Omental fat pad (tissue), 4 donors: ENCODE data around the gene RRAS2. TPM values are rescaled to one million over a fixed set of nuclear protein-coding genes. Genes with fewer than 3 reads are reported as not detected.

Source experiments
- ATAC-seq: fragments of 150-250 bp; one replicate; pipeline ENCODE4 v1.9.1; 2016; ENCODE audit warnings: mild to moderate bottlenecking, moderate library complexity; ENCODE audit not compliant: low FRiP score
- DNase-seq: peaks from one replicate; pipeline ENCODE4 v3.0.0-alpha.2; 2019; ENCODE audit warnings: low spot score
- CTCF ChIP-seq, 3 donors: fragments of 450-650 bp; IDR thresholded peaks; one replicate each; pipeline ENCODE4 v1.5.1; 2016 to 2017; ENCODE audit warnings: antibody characterized with exemption in 3 of 3, mild to moderate bottlenecking in 3 of 3, moderate library complexity in 2 of 3
- total RNA-seq, 4 donors: library from RNA; depleted of rRNA; stranded (reverse); fragments of >200 nt; gene quantifications; one replicate each; pipeline ENCODE4 v1.1.0, GENCODE V29; 2016

The RRAS2 gene
- total RNA-seq, 4 donors from 2014 or later: 33.9 to 80.3 (median 70.7) TPM

GRCh38 chr11:14270690-14271542 lies 88.1 kb downstream of the RRAS2 start:
- TF ChIP-seq CTCF (IDR thresholded peaks at IDR 0.05): no peak
- ATAC-seq: peak; percentile 21

DNA sequence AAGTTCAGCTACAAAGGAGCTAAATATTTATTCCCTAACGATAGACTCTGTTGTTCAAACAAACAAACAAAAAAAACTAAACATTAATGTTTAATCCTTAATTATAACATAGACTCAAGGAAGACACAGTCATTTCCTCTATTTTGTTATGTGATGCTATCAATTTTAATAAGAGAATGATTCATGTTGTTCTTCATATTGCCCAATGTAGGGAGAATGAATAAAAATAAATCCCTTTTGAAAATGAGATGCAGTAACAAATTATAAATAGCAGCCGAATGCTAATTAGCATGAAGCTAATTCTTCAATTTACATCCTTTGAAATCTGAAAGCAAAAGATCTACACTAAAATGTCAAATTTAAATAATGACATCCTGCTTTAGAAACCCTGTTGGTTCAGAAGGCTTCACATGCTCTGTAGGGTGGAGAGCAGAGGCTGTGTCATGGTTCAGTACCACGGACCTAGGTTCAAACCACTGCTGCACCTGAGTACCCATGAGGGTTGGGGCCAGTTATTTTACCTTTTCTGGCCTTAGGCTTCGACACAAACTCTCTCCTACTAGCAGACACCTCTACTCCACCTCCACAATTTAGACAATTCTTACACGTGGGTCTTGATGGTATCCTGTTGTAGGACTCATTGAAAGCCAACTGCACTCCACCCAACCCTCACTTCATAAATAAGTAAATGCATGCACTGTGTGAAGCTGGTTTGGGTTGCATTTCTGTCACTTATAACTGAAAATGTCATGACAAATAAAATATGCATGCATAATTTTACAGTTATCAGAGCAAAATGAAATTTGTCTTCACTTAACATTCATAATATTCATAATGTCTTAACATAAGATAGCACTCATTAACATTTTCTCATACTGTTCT lies 89.0 kb downstream of the RRAS2 start:
- TF ChIP-seq CTCF (IDR thresholded peaks at IDR 0.05): no peak
- ATAC-seq (no peak), DNase-seq (no peak)

More at GRCh38 chr11:14270690-14271542, 88.1 kb downstream of the RRAS2 start:
- DNase-seq: no peak

DNA sequence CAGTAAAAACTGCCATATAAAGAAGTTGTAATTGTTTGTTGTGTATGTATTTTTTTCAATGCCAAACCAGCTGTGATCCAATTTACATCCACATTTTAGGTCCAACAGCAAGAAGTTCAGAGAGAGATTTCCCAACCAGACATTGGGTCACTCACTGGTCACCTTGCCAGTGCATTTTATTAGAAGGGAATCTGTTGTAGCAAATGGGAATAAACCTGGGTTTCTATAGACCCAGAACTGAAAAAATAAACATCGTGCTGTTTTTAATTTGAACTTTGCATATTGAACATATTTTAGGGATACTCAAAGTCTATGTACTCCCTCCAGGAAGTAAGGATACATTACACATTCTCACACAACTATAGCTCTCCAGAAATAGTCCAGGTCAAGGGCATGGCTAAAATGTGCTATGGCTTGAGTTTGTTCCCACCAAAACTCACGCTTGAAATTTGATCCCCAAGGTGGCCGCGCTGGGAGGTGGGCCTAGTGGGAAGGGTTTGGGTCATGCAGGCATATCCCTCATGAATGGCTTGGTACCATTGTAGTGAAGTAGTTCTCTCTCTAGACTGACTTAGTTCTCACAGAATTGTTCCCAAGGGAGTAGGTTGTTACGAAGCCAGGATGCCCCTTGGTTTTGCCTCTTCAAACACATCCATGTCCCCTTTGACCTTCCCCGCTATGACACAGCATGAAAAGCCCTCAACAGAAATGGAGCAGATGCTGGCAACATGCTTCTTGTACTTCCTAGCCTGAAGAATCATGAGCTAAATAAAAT lies 90.9 kb downstream of the RRAS2 start:
- ATAC-seq: no peak
- no peak for DNase-seq
- TF ChIP-seq CTCF (IDR thresholded peaks at IDR 0.05): no peak

DNA sequence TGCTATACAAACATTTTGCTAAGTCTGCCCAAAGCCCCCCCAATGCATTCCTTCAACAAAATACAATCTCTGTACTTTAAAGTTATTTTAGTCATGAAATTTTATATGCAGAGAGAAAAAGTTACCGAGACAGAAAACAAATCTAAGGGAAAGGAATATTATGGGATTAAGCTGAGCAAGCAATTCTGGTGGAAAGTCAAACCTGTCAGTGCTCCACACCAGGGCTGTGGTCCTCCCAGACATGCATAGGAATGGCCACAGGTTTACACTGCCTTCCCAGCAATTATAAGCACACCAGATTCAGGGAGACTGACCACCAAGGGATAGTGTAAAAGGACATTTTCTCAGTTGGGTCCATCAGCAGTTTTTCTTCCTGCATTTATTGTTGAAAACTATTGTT lies 92.4 kb downstream of the RRAS2 start:
- DNase-seq: no peak
- no peak for TF ChIP-seq CTCF (IDR thresholded peaks at IDR 0.05)
- ATAC-seq: no peak

DNA sequence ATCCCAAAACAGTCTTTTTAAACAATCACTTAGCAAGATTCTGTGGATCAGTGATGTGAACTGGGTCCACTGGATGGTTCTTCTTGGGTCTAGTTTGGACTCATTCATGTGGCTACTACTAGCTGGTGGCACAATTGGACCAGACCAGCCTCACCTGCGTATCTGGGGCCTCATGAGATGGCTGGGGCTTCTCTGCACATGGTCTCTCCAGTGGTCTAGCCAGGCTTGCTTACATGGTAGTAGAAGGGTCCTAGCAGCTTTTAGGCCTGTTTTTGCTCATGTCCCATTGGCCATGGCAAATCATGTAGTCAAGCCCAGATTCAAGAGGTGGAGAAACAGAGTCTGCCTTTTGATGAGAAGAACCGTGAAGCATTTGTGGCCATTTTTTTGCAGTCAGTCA lies 94.0 kb downstream of the RRAS2 start:
- DNase-seq (no peak), ATAC-seq (no peak)
- no peak for TF ChIP-seq CTCF (IDR thresholded peaks at IDR 0.05)

DNA sequence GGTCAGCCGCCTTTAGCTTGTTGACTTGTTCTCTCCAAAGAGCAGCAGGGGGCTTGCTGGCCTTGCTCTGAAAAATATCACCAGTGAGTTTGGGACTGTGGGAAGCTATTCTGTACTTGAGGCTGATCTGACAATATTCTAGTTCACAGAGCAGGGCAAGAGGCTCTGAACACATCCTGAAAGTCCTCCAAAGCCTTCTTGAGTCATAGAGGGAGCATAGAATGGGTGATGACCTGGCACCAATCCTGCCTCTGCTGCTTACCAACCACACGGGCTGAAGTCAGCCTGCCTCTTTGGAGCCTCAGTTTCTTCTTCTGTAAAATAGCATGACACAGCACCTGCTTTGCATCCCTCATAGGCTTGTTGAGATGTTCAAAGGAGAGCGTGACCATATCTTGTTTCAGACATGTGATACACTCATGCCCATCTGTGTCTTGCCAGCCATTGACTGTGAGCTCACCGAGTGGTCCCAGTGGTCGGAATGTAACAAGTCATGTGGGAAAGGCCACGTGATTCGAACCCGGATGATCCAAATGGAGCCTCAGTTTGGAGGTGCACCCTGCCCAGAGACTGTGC lies 96.6 kb downstream of the RRAS2 start:
- no peak for TF ChIP-seq CTCF (IDR thresholded peaks at IDR 0.05)
- ATAC-seq: no peak
- no peak for DNase-seq
